ENCODE results near the gene COL11A1.
"Not testable (repeated sequence)": the region's sequence is repeated elsewhere in the genome, so short reads cannot be mapped to it uniquely, and the experiment has no call there.

The COL11A1 gene

GRCh38 chr1:103108376-103109150 lies at the start of gene COL11A1:
Gene COL11A1 (minus strand): TSS chr1:103108522. CDS start chr1:103108178, 344 bp downstream.
- no peak for DNase-seq (ENCODE audit: low read depth in 2 of 2)

- DNase-seq (ENCODE audit: low read depth in 2 of 2): no peak
These were observed 48.6 kb upstream of the COL11A1 start for GRCh38 chr1:103156966-103157365.

- DNase-seq (ENCODE audit: low read depth in 2 of 2): no peak
These were observed 37.8 kb upstream of the COL11A1 start for GRCh38 chr1:103146166-103146565.

GRCh38 chr1:103145449-103145848 lies 37.1 kb upstream of the COL11A1 start:
- no peak for DNase-seq (ENCODE audit: low read depth in 2 of 2)

- DNase-seq (ENCODE audit: low read depth in 2 of 2): no peak
These were observed 36.4 kb upstream of the COL11A1 start for GRCh38 chr1:103144681-103145080.

- no peak for DNase-seq (ENCODE audit: low read depth in 2 of 2)
These were observed 34.1 kb upstream of the COL11A1 start for GRCh38 chr1:103142461-103142860.

GRCh38 chr1:103129796-103130195 lies 21.5 kb upstream of the COL11A1 start:
- DNase-seq (ENCODE audit: low read depth in 2 of 2): no peak

- DNase-seq (ENCODE audit: low read depth in 2 of 2): no peak
These were observed 20.9 kb upstream of the COL11A1 start for GRCh38 chr1:103129255-103129654.

- not testable (repeated sequence) for DNase-seq (ENCODE audit: low read depth in 2 of 2)
These were observed 19.9 kb upstream of the COL11A1 start for GRCh38 chr1:103128256-103128655.

GRCh38 chr1:103125219-103125618 lies 16.9 kb upstream of the COL11A1 start:
- no peak for DNase-seq (ENCODE audit: low read depth in 2 of 2)

GRCh38 chr1:103122983-103123720 lies 14.8 kb upstream of the COL11A1 start:
- DNase-seq (ENCODE audit: low read depth in 2 of 2): no peak

GRCh38 chr1:103120981-103121380 lies 12.7 kb upstream of the COL11A1 start:
- no peak for DNase-seq (ENCODE audit: low read depth in 2 of 2)

GRCh38 chr1:103112546-103112945 lies 4.2 kb upstream of the COL11A1 start:
- DNase-seq (ENCODE audit: low read depth in 2 of 2): no peak

GRCh38 chr1:103111926-103112325 lies 3.6 kb upstream of the COL11A1 start:
- DNase-seq (ENCODE audit: low read depth in 2 of 2): no peak

- no peak for DNase-seq (ENCODE audit: low read depth in 2 of 2)
These were observed 2.4 kb upstream of the COL11A1 start for GRCh38 chr1:103110701-103111100.

GRCh38 chr1:103109311-103109920 lies 1.1 kb upstream of the COL11A1 start:
- no peak for DNase-seq (ENCODE audit: low read depth in 2 of 2)

GRCh38 chr1:103107741-103108375 lies 464 bp downstream of the COL11A1 start:
- DNase-seq (ENCODE audit: low read depth in 2 of 2): no peak

- no peak for DNase-seq (ENCODE audit: low read depth in 2 of 2)
These were observed 1.6 kb downstream of the COL11A1 start for GRCh38 chr1:103106426-103107341.

- DNase-seq (ENCODE audit: low read depth in 2 of 2): no peak
These were observed 6.9 kb downstream of the COL11A1 start for GRCh38 chr1:103101399-103101798.

GRCh38 chr1:103089221-103089620 lies 19.1 kb downstream of the COL11A1 start:
- no peak for DNase-seq (ENCODE audit: low read depth in 2 of 2)

GRCh38 chr1:103087256-103087655 lies 21.1 kb downstream of the COL11A1 start:
- no peak for DNase-seq (ENCODE audit: low read depth in 2 of 2)

All from stimulated activated CD4-positive, alpha-beta T cell treated with anti-CD3 and anti-CD28 coated beads, Interleukin-4, amount 100 ng/mL, for 48 hours (primary cell).